Measurements from ENCODE around the gene RGMB. TPM values are rescaled to one million over a fixed set of nuclear protein-coding genes. Genes with fewer than 3 reads are reported as not detected.

The RGMB gene
- total RNA-seq, 2 donors from 2014 or later, result 21.0 to 21.8 TPM

- TF ChIP-seq, protein P1, sequence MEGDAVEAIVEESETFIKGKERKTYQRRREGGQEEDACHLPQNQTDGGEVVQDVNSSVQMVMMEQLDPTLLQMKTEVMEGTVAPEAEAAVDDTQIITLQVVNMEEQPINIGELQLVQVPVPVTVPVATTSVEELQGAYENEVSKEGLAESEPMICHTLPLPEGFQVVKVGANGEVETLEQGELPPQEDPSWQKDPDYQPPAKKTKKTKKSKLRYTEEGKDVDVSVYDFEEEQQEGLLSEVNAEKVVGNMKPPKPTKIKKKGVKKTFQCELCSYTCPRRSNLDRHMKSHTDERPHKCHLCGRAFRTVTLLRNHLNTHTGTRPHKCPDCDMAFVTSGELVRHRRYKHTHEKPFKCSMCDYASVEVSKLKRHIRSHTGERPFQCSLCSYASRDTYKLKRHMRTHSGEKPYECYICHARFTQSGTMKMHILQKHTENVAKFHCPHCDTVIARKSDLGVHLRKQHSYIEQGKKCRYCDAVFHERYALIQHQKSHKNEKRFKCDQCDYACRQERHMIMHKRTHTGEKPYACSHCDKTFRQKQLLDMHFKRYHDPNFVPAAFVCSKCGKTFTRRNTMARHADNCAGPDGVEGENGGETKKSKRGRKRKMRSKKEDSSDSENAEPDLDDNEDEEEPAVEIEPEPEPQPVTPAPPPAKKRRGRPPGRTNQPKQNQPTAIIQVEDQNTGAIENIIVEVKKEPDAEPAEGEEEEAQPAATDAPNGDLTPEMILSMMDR (IDR thresholded peaks at IDR 0.05), result no peak
- TF ChIP-seq POLR2A (IDR thresholded peaks at IDR 0.05), result no peak
- Histone ChIP-seq H3K9me3 (no peaks in the 10 kb centered on the region), H3K36me3 (replicated peaks in 1 of 2; ENCODE audit: insufficient read depth in 1 of 2, low read depth in 2 of 2) (no peaks in the 10 kb centered on the region), H3K4me3 (no peak overlapping the region), H3K4me1 (peaks cover 14% of the 10 kb centered on the region), H3K27me3 (no peaks in the 10 kb centered on the region), H3K27ac (no peak overlapping the region)
- intact Hi-C loops (cut with DNase I), result no loop called here
- ATAC-seq (no peak), DNase-seq (no peak)
- 89 to 95% methylated on average over 3 of the region's 3 CpGs for WGBS, 2 donors
Measured at GRCh38 chr5:98813755-98814154, 40.3 kb downstream of the RGMB start.

GRCh38 chr5:98816582-98817222, 43.2 kb downstream of the RGMB start:
- DNase-seq, result peak; percentile 87 to 94 (median 91)
- TF ChIP-seq POLR2A (IDR thresholded peaks at IDR 0.05), result no peak
- TF ChIP-seq, protein P1 (IDR thresholded peaks at IDR 0.05), result no peak
- H3K4me1 ChIP-seq, result peaks cover 14% of the 10 kb centered on the region
- H3K27ac ChIP-seq, result peak overlapping the region in 3 of 4 donors; percentile 24 to 27 (median 27)
- H3K27me3 ChIP-seq, result no peaks in the 10 kb centered on the region
- H3K9me3 ChIP-seq, result no peaks in the 10 kb centered on the region
- ATAC-seq, result peak; percentile 92
- H3K36me3 ChIP-seq (replicated peaks in 1 of 2; ENCODE audit: insufficient read depth in 1 of 2, low read depth in 2 of 2), result no peaks in the 10 kb centered on the region
- 16 to 21% methylated on average over 6 of the region's 6 CpGs for WGBS, 2 donors
- intact Hi-C loops (cut with DNase I), result no loop called here
- no peak overlapping the region for H3K4me3 ChIP-seq

DNA sequence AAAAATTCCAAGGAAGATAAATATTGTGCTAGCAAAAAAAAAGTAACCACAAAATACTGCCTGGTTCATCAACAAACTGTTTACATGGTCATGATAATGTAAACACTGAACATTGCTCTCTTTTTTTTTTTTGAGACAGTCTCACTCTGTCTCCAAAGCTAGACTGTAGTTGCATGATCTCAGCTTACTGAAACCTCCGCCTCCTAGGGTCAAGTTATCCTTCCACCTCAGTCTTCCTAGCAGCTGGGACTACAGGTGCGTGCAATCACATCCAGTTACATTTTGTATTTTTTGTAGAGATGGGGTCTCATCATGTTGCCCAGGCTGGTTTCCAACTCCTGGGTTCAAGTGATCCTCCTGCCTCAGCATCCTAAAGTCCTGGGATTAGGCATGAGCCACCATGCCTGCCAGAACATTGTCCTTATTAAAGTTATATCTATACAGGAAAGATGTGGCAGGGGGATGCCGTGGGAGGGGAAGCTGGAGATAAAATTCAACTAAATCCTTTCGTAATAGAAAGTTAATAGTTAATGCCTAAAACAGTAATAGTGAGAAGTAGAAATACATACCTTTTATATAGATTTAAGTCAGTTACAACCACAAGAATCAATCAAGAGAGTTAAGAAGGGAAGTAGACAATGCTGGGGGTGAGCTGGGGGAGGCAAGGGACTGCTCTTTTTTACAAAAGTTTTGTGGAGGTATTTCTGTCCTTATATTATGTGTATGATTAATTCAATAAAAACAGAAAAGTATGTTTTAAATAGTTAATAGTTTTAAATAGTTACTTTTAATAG, 52.3 kb downstream of the RGMB start:
- DNase-seq (no peak), ATAC-seq (no peak)
- Histone ChIP-seq H3K4me3 (no peak overlapping the region), H3K36me3 (replicated peaks in 1 of 2; ENCODE audit: insufficient read depth in 1 of 2, low read depth in 2 of 2) (no peaks in the 10 kb centered on the region), H3K27ac (no peak overlapping the region), H3K4me1 (no peaks in the 10 kb centered on the region), H3K9me3 (no peaks in the 10 kb centered on the region), H3K27me3 (no peaks in the 10 kb centered on the region)
- TF ChIP-seq, protein P1 (IDR thresholded peaks at IDR 0.05), result no peak
- no peak for TF ChIP-seq POLR2A (IDR thresholded peaks at IDR 0.05)
- intact Hi-C loops (cut with DNase I), result no loop called here
- 74 to 79% methylated on average over 4 of the region's 4 CpGs for WGBS, 2 donors

- H3K27ac ChIP-seq, result no peak overlapping the region
- H3K9me3 ChIP-seq, result no peaks in the 10 kb centered on the region
- WGBS, 2 donors, result 7 to 17% methylated on average over 1 of the region's 1 CpG
- no peaks in the 10 kb centered on the region for H3K27me3 ChIP-seq
- no peak overlapping the region for H3K4me3 ChIP-seq
- TF ChIP-seq POLR2A (IDR thresholded peaks at IDR 0.05), result no peak
- TF ChIP-seq, protein P1 (IDR thresholded peaks at IDR 0.05), result peak; percentile 26 to 83 (median 64)
- DNase-seq (peak in 1 of 4 donors; percentile 24), ATAC-seq (peak; percentile 82)
- no peaks in the 10 kb centered on the region for H3K36me3 ChIP-seq (replicated peaks in 1 of 2; ENCODE audit: insufficient read depth in 1 of 2, low read depth in 2 of 2)
- intact Hi-C loops (cut with DNase I), result no loop called here
- no peaks in the 10 kb centered on the region for H3K4me1 ChIP-seq
Measured at GRCh38 chr5:98827161-98827560, 53.7 kb downstream of the RGMB start.
